ENCODE results near the gene ANKDD1B. TPM values are rescaled to one million over a fixed set of nuclear protein-coding genes. Genes with fewer than 3 reads are reported as not detected.

ANKDD1B gene
- total and polyA plus RNA-seq, 12 donors = 0.28 to 4.5 (median 0.79) TPM; not detected in 2

DNA sequence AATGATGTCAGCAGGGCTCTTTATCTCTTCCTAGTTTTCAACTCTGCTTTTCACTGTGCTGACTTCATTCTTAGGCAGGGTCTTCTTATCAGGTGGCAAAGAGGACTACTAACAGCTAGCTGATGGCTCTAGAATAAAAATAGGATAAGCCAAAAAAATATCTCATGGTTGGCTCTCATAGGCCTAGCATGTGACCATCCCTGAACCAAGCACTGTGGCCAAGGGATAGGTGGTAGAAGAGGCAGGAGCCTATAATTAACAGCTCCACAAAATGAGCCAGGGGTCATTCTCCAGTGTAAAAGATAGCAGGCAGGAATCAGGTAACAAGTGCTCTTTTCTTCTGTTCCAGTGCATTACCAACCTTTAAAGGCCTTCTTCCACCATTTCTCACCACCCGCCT lies 21.1 kb downstream of the ANKDD1B start:
- 96 to 100% (median 96%) methylated on average over 1 of the region's 1 CpG for WGBS, 4 donors
- Histone ChIP-seq H3K27me3 (no peaks in the 10 kb centered on the region), H3K9me3 (replicated peaks in 1 of 3) (no peaks in the 10 kb centered on the region), H3K27ac (no peak overlapping the region), H3K36me3 (replicated peaks in 1 of 2) (no peaks in the 10 kb centered on the region), H3K4me3 (no peak overlapping the region), H3K4me1 (replicated peaks in 1 of 2) (no peaks in the 10 kb centered on the region)
- no peak for TF ChIP-seq POLR2A (IDR thresholded peaks at IDR 0.05)
- TF ChIP-seq, protein P1, sequence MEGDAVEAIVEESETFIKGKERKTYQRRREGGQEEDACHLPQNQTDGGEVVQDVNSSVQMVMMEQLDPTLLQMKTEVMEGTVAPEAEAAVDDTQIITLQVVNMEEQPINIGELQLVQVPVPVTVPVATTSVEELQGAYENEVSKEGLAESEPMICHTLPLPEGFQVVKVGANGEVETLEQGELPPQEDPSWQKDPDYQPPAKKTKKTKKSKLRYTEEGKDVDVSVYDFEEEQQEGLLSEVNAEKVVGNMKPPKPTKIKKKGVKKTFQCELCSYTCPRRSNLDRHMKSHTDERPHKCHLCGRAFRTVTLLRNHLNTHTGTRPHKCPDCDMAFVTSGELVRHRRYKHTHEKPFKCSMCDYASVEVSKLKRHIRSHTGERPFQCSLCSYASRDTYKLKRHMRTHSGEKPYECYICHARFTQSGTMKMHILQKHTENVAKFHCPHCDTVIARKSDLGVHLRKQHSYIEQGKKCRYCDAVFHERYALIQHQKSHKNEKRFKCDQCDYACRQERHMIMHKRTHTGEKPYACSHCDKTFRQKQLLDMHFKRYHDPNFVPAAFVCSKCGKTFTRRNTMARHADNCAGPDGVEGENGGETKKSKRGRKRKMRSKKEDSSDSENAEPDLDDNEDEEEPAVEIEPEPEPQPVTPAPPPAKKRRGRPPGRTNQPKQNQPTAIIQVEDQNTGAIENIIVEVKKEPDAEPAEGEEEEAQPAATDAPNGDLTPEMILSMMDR (IDR thresholded peaks at IDR 0.05) = no peak
- intact Hi-C loops (cut with DNase I) = no loop called here
- no peak for DNase-seq

DNA sequence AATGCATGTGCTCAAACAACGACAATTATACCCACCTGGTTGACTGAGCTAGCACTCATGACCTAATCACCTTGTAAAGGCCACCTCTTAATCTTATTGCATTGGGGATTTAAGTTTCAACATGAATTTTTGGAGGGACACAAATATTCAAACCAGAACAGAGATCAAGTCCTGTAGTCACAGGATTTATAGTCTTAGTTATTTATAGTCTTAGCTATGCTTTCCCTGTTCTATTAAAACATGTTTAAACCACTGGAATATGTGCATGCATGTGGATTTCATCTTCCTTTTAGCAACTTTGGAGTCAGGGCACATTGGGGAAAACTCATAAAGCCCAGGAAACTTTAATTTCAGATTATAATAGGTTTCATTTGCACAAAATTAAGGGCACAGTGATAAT lies 26.7 kb downstream of the ANKDD1B start:
- Histone ChIP-seq H3K9me3 (replicated peaks in 1 of 3) (no peaks in the 10 kb centered on the region), H3K36me3 (replicated peaks in 1 of 2) (no peaks in the 10 kb centered on the region), H3K27me3 (no peaks in the 10 kb centered on the region), H3K4me1 (replicated peaks in 1 of 2) (no peaks in the 10 kb centered on the region), H3K27ac (no peak overlapping the region), H3K4me3 (no peak overlapping the region)
- intact Hi-C loops (cut with DNase I) = no loop called here
- TF ChIP-seq, protein P1 (IDR thresholded peaks at IDR 0.05) = no peak
- TF ChIP-seq POLR2A (IDR thresholded peaks at IDR 0.05) = no peak
- 86 to 97% (median 92%) methylated on average over 1 of the region's 1 CpG for WGBS, 4 donors
- DNase-seq = no peak

DNA sequence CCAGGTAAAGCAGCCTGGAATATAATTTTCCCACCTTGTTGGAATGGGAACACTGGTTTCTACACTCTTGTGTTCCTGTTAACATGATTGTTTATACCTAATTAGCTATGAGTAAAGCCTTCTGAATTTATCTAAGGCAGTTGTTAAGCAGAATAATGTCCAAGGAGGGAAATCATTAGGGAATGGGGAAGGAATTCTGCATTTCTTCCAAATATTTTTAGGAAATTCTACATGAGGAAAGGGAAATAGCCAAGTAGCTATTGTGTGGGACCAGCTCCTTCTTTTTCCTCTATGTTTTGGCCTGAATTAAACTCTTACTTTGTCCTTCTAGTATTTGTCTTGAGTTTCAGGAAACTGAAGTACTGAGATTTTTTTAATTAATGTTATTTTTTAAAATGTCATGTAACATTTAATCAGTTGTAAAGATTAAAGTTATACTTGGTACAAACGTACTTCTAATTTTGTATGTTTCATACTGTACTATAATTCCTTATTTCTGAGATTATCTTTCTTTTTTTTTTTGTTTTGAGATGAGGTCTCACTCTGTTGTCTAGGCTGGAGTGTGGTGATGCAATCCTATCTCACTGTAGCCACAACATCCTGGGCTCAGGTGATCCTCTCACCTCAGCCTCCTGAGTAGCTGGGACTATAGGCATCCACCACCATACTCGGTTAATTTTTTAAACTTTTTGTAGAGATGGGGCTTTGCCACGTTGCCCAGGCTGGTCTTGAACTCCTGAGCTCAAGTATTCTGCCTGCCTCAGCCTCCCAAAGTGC lies 28.5 kb downstream of the ANKDD1B start:
- Histone ChIP-seq H3K27me3 (no peaks in the 10 kb centered on the region), H3K27ac (no peak overlapping the region), H3K9me3 (replicated peaks in 1 of 3) (no peaks in the 10 kb centered on the region), H3K4me3 (no peak overlapping the region), H3K36me3 (replicated peaks in 1 of 2) (no peaks in the 10 kb centered on the region), H3K4me1 (replicated peaks in 1 of 2) (no peaks in the 10 kb centered on the region)
- 69 to 74% (median 72%) methylated on average over 3 of the region's 3 CpGs for WGBS, 4 donors
- intact Hi-C loops (cut with DNase I) = no loop called here
- no peak for DNase-seq
- TF ChIP-seq, protein P1 (IDR thresholded peaks at IDR 0.05) = no peak
- TF ChIP-seq POLR2A (IDR thresholded peaks at IDR 0.05) = no peak

DNA sequence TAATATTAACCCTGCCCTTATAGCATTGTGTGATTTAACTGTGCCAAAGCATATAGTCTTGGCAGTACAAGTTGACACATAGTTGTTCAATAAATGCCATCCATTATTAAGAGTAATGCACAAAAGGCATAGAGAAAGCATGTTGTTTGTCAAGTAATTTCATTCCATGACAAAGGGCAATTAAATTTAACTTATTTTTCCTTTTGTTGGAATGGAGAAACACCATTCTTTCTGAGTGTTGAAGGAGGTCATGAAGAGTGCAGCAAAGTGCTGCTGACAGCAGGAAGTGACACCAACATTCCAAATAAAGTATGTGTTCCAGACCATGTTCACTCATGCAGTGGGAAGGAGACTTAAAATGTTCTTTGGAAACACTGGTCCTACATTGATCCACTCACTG lies 29.1 kb downstream of the ANKDD1B start:
- no peak for TF ChIP-seq POLR2A (IDR thresholded peaks at IDR 0.05)
- TF ChIP-seq, protein P1 (IDR thresholded peaks at IDR 0.05) = no peak
- intact Hi-C loops (cut with DNase I) = no loop called here
- H3K27me3 ChIP-seq = no peaks in the 10 kb centered on the region
- H3K4me1 ChIP-seq (replicated peaks in 1 of 2) = no peaks in the 10 kb centered on the region
- H3K36me3 ChIP-seq (replicated peaks in 1 of 2) = no peaks in the 10 kb centered on the region
- no peaks in the 10 kb centered on the region for H3K9me3 ChIP-seq (replicated peaks in 1 of 3)
- H3K4me3 ChIP-seq = no peak overlapping the region
- H3K27ac ChIP-seq = no peak overlapping the region
- no peak for DNase-seq

All from adrenal gland (tissue), 12 donors.